Osteocyte (in vitro differentiated cells): Measurements from ENCODE around the gene NPM3. TPM values are rescaled to one million over a fixed set of nuclear protein-coding genes. Genes with fewer than 3 reads are reported as not detected.
"Not testable (repeated sequence)": the region's sequence is repeated elsewhere in the genome, so short reads cannot be mapped to it uniquely, and the experiment has no call there.

Experiments
- DNase-seq: peaks from one replicate; pipeline ENCODE4 v3.0.0; 2021; ENCODE audit warnings: mixed read lengths; ENCODE audit not compliant: unreplicated experiment; ENCODE audit errors: extremely low spot score
- H3K27ac Mint-ChIP-seq: one replicate; pipeline ENCODE4 v1.8.0; 2021; ENCODE audit warnings: mild to moderate bottlenecking, mixed read lengths; ENCODE audit not compliant: unreplicated experiment
- H3K27me3 Mint-ChIP-seq: one replicate; pipeline ENCODE4 v1.8.0; 2021; ENCODE audit warnings: mixed read lengths; ENCODE audit not compliant: unreplicated experiment
- H3K36me3 Mint-ChIP-seq: one replicate; pipeline ENCODE4 v1.8.0; 2021; ENCODE audit warnings: mixed read lengths; ENCODE audit not compliant: unreplicated experiment
- H3K4me1 Mint-ChIP-seq: one replicate; pipeline ENCODE4 v1.8.0; 2021; ENCODE audit warnings: mixed read lengths; ENCODE audit not compliant: unreplicated experiment
- H3K4me3 Mint-ChIP-seq: one replicate; pipeline ENCODE4 v1.8.0; 2021; ENCODE audit warnings: mild to moderate bottlenecking, moderate library complexity, mixed read lengths; ENCODE audit not compliant: unreplicated experiment
- H3K9me3 Mint-ChIP-seq: one replicate; pipeline ENCODE4 v1.8.0; 2021; ENCODE audit warnings: mixed read lengths; ENCODE audit not compliant: unreplicated experiment
- CTCF ChIP-seq: fragments of 200-600 bp; sonication (generic); IDR thresholded peaks from 2 replicates; pipeline ENCODE4 v1.5.0; 2021; ENCODE audit warnings: antibody characterized with exemption, mild to moderate bottlenecking, moderate library complexity
- total RNA-seq: library from RNA; stranded (reverse); gene quantifications from 2 replicates; pipeline ENCODE4 v1.2.1, GENCODE V29; 2021

NPM3 gene
- total RNA-seq, 1 donor from 2014 or later: 35.6 TPM

DNA sequence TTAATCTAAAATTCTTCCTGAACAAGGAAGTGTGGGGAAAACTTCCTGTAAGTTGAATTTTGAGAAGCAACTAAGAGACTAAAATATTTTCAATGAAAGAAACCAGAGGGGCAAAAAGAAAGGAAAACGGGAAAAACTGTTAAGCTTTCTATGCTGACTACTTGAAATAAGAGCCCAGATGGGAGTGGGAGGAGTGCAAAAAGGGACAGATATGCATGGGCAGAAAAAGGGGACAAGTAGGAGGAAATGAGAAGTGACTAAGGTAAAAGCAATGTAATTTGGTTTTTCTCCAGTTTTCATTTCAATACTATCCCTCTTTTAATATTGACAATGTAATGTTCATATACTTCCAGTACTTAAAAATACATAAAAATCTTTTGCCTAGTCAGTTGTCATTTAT is 23.9 kb upstream of the NPM3 start:
- no peak overlapping the region for H3K4me3 Mint-ChIP-seq
- H3K9me3 Mint-ChIP-seq: no peaks in the 10 kb centered on the region
- no peaks in the 10 kb centered on the region for H3K27me3 Mint-ChIP-seq
- H3K27ac Mint-ChIP-seq: no peak overlapping the region
- H3K4me1 Mint-ChIP-seq: peaks cover 4% of the 10 kb centered on the region
- H3K36me3 Mint-ChIP-seq: peaks cover 52% of the 10 kb centered on the region
- no peak for DNase-seq
- TF ChIP-seq CTCF: no peak

DNA sequence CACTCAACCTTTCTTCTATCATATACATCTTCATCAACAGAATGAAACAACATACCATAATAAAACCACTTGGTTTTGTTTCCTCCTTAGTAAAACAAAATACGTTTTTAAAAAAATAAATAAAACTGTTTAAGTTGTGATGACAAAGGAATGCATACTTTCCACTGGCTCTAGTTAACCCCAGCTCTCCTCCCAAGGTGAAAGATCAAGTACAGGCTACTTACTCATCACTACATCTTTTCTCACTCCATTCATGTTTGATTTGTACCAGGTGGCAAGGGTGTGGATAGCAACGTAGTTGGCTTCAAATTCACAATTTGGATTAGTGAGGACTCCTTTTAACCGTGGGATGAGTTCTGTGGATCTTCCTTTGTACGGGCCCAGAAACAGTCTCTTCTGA is 20.3 kb upstream of the NPM3 start:
- H3K4me3 Mint-ChIP-seq: no peak overlapping the region
- H3K27me3 Mint-ChIP-seq: no peaks in the 10 kb centered on the region
- no peak overlapping the region for H3K27ac Mint-ChIP-seq
- TF ChIP-seq CTCF: no peak
- no peak for DNase-seq
- no peaks in the 10 kb centered on the region for H3K9me3 Mint-ChIP-seq
- H3K4me1 Mint-ChIP-seq: peaks cover 6% of the 10 kb centered on the region
- H3K36me3 Mint-ChIP-seq: peaks cover 58% of the 10 kb centered on the region

DNA sequence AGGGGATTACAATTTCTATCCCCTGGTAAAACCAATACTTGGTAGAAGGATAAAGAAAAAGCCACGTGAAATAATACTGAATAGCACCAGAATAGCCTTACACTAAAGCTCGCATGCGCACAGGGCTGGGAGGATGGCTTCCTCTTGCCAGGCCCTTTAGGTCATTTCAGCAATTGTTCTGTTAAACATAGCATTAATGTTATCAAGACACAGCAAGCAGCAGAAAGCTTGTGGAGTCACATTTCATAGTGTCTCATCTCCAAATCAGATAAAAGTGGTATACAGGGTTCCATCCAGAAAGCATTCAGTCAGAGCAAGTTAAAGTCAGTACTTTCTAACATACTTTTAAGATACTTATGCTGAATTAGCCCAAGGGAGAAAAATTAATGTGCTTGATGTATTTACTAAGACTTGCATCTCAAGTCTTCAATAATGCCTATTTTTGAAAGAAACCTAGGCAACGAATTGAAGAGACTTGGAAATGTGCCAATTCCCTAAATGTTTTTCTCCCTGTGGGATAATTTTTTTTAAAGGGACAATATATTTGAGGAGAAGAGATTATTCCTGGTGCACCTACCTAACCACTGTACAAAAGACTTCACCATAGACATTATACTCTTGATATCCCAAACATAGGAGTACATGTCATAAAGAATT is 14.3 kb upstream of the NPM3 start:
- Mint-ChIP-seq H3K36me3 (peaks cover 74% of the 10 kb centered on the region), H3K9me3 (no peaks in the 10 kb centered on the region), H3K27me3 (no peaks in the 10 kb centered on the region), H3K4me1 (peaks cover 2% of the 10 kb centered on the region), H3K4me3 (no peak overlapping the region), H3K27ac (no peak overlapping the region)
- no peak for DNase-seq
- TF ChIP-seq CTCF: no peak

DNA sequence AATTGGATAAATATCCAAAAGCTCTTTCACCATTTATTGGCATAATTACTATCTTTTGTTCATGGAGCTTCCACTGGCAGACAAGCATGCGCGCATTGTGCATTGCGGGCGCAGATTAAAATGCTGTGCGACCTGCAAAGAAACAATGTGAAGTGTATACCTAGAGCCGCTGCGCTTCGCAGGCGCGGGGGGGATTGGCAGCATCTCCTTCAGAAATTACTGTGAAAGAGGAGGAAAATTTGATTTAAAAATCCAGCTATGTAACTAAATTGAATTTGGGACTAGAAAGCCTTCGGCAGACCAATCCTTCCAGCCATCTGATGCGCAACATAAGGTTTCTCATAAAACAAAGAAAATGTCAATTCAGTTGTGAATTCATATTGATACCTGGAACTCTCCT is 10.3 kb upstream of the NPM3 start:
- no peaks in the 10 kb centered on the region for H3K4me1 Mint-ChIP-seq
- H3K4me3 Mint-ChIP-seq: no peak overlapping the region
- no peak for DNase-seq
- no peak for TF ChIP-seq CTCF
- H3K9me3 Mint-ChIP-seq: no peaks in the 10 kb centered on the region
- peaks cover 59% of the 10 kb centered on the region for H3K36me3 Mint-ChIP-seq
- no peaks in the 10 kb centered on the region for H3K27me3 Mint-ChIP-seq
- no peak overlapping the region for H3K27ac Mint-ChIP-seq

- TF ChIP-seq CTCF: no peak
- Mint-ChIP-seq H3K9me3 (no peaks in the 10 kb centered on the region), H3K27me3 (no peaks in the 10 kb centered on the region), H3K4me1 (no peaks in the 10 kb centered on the region), H3K27ac (no peak overlapping the region), H3K36me3 (peaks cover 53% of the 10 kb centered on the region), H3K4me3 (no peak overlapping the region)
- DNase-seq: no peak
Observed at GRCh38 chr10:101789686-101790085, 6.4 kb upstream of the NPM3 start.

DNA sequence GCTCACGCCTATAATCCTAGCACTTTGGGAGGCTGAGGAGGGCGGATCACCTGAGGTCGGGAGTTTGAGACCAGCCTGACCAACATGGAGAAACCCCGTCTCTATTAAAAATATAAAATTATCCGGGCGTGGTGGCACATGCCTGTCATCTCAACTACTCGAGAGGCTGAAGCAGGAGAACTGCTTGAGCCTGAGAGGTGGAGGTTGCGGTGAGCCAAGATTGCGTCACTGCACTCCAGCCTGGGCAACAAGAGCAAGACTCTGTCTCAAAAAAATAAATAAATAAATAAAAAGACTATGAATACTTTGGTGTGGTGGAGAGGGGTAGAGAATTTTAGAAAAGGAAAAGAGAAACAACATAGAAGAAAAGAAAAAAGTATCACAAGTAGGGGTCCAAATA is 6.0 kb upstream of the NPM3 start:
- not testable (repeated sequence) for H3K9me3 Mint-ChIP-seq, H3K27me3 Mint-ChIP-seq, H3K4me1 Mint-ChIP-seq, DNase-seq, H3K4me3 Mint-ChIP-seq, H3K27ac Mint-ChIP-seq
- H3K36me3 Mint-ChIP-seq: peaks cover 50% of the 10 kb centered on the region
